GM19324 (cell line): ENCODE measurements around the gene PSME3IP1.

ENCODE experiments used
- ATAC-seq: cut with Tn5 transposase; IDR thresholded peaks from one replicate; pipeline ENCODE4 v1.9.1; 2021; ENCODE audit warnings: mild to moderate bottlenecking, moderate library complexity; ENCODE audit not compliant: unreplicated experiment, low FRiP score

PSME3IP1 gene, protein sequence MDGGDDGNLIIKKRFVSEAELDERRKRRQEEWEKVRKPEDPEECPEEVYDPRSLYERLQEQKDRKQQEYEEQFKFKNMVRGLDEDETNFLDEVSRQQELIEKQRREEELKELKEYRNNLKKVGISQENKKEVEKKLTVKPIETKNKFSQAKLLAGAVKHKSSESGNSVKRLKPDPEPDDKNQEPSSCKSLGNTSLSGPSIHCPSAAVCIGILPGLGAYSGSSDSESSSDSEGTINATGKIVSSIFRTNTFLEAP

DNA sequence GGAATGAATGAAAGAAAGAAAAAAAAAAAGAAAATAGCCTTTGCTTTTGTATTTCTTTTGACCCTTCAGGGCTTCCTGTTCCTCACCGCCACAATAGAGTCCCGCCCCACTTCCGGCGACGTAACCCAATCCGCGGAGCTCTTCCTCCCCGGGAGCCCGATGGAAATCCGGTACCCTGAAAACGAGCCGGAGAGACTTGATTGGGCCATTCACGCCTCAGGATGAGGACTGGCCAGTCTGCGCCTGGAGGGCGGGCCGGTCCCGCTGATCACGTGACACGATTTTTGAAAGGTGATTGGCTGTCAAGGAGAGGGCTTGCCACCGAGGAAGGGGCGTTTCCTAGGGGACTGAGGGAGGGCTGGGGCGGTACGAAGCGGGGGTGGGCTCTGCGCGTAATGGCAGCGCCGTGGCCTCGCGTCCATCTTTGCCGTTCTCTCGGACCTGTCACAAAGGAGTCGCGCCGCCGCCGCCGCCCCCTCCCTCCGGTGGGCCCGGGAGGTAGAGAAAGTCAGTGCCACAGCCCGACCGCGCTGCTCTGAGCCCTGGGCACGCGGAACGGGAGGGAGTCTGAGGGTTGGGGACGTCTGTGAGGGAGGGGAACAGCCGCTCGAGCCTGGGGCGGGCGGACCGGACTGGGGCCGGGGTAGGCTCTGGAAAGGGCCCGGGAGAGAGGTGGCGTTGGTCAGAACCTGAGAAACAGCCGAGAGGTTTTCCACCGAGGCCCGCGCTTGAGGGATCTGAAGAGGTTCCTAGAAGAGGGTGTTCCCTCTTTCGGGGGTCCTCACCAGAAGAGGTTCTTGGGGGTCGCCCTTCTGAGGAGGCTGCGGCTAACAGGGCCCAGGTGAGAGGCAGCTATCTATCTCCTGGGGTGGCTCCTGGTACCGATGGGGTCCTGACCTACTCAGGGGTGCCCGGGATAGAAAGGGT is at the start of gene PSME3IP1, which contains the start of gene RSPRY1:
Gene PSME3IP1, minus strand, starts transcription at position 95 of the 927 bp plus-strand sequence. CDS start 12,185 bp downstream, outside the sequence.
Gene RSPRY1, plus strand, starts transcription at position 385 of the 927 bp plus-strand sequence. CDS start 18,330 bp downstream, outside the sequence.
- peak; percentile 93 for ATAC-seq

DNA sequence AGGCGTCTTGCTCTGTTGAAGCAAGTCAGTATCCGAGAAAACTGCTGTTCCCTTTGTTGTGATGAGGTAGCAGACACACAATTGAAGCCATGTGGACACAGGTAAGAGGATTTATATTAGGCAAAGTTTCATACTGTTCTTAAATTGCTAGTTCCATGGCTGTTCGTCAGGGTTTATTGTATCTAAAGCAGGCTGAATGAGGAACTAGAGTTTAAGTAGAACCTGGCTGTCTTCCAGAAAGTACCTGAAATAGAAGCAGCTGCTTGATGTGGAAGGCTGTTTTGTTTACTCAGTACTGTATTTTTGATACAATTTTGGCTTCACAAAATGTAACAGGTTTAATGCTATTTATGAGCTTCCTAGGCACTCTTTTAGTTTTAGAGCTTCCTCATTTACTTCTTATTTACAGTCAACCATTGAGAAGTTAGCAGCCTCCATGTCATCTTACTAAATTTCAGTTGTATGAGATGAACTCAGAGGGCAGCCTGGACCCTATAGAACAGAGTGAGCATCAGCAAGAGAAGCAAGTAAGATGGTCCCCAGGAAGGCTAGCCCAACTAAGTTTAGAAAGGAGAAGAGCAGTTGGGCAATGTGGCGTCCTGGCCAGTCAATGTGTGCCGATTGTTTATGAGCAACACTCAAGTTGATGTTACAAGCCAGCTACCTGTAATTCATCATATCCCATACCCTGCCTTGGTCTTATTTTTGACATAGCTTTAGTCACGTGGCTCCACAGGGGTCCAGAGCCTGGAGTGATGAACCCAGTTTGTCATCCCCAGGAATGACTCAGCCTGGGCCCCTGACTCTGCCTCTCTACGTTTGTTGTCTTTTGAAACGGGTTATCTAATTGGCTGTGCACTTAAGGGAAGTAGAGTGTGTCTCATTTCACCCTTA is 49.5 kb upstream of the PSME3IP1 start:
- no peak for ATAC-seq

DNA sequence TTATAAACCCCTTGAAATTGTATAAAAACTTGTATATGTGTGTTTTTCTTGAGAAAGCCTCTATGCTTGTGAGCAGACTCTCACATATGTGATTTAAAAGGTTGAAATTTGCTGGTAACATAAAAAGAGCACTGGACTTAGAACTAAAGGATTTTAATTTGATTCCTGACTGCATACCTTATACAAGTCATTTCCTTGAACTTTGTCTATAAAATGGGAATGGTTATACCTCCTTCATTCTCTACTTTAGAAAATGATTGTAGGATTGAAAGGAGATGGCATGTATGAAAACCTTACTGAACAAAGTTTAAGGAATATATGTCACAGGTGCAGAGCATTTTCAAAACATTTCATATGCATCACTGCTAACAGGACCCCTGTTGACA is 48.9 kb upstream of the PSME3IP1 start:
- no peak for ATAC-seq

DNA sequence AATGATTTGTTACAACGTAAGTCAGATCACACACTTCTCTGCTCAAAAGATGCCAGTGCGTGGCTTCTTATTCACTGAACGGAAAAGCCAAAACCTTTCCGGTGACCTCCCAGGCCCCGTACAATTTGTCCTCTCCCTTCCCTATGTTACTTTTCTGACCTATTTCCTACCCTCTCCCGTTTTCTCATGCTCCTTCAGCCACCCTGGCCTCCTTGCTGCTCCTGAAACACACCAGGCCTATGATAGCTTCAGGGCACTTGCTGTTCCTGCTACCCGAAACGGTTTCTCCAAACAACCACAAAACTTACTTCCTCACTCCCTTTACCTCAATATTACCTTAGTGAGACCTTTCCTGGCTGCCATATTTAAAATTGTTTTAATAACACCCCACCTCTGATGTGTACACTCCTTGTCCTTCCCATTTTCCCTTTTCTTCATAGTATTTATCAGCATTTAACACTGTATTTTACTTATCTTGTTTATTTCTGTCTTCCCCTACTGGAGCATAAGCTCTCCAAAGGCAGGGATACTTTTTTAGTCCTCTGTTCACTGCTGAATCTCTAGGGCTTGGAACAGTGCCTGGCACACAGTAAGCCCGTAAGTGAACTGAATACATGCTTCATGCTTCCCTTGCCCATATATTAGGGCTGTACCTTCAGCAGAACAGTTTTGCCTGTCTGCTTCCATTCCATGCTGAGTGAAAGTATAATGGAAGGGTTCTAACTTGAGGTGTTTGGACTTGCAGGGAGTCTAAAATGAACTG is 48.3 kb upstream of the PSME3IP1 start:
- ATAC-seq: no peak

DNA sequence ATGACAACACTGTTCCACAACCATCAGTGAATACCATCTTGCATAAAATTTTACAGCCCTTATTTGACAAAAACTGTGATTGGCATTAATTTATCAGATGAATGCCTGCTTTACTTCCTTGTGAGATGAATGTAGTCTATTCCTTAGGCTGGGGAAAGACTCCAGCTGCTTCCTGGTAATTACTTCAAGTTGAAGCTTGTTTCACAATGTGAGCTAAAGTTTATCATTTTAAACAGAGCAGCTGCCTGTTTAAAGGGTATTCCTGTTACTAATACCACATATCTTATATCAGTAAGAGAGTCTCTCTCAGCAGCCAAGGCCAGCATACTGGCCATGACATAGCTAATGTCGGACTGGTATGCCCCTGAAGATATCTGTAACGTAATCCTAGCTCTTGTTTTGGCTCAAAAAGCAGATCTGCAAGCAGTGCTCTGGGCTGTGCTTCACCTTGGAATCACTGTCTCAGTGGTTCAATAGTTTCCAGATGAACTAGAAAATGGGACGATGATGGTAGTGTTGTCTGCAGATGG is 46.0 kb upstream of the PSME3IP1 start:
- ATAC-seq: no peak

DNA sequence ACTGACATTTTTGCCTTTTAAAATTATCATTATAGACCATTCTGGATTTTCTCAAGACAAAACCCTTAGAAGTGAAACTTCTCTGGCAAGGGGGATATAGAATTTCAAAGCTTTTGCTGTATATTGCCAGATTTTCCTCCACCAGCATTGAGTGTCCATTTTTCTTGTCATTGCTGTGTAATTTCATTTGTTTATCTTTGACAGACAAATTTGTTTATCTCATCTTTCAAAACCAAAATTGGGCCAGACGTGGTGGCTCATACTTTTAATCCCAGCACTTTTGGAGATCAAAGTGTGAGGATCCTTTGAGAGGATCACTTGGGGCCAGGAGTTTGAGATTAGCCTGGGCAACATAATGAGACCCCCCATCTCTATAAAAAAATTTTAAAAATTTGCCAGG is 43.2 kb upstream of the PSME3IP1 start:
- no peak for ATAC-seq

DNA sequence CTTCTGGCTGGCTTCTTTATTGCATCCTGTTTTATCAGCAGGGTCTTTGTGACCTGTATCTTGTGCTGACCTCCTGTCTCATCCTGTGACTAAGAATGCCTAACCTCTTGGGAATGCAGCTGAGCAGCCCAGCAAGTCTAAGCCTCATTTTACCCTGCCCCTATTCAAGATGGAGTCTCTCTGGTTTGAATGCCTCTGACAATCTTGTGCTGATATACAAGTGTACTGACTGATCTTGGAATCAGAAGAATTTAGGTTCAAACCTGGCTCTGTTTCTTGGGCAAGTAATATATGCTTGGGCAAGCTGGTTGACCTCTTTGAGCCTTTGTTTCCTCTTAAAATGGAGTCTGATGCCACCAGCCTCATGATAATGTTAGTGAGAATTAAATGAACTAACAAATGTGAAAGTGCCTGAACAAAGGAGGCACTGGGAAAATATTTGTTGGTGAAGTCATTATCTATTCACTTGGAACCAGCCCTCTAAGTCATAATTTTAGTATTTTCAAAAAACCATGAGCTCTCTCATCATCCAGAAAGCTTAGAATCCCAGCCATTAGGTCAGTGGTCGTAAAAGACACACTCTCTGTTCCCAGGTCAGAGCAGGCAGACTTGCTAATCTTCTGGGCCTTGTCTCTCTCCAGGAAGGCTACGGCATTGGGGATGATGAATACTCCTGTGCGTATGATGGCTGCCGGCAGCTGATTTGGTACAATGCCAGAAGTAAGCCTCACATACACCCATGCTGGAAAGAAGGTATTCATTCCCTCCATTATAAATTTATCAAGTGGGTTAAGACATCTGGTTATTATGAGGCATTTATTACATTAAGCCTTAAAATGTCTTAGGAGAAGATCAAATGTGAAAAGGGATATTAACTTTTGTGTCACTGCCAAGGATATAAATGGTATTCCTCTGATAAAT is 41.1 kb upstream of the PSME3IP1 start:
- no peak for ATAC-seq

DNA sequence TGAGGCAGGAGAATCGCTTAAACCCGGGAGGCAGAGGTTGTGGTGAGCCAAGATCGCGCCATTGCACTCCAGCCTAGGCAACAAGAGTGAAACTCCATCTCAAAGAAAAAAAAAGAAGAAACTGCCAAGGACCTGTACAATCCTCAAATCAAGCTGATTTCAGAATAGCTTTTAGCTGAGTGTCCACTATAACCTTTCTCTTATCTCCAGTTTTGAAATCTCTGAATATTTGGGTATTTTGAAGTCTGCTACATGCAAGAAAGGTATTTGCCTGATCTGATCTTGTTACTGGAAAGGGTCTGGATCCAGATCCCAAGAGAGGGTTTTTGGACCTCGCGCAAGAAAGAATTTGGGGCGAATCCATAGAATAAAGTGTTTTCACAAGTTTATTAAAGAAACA is 40.1 kb upstream of the PSME3IP1 start:
- no peak for ATAC-seq

DNA sequence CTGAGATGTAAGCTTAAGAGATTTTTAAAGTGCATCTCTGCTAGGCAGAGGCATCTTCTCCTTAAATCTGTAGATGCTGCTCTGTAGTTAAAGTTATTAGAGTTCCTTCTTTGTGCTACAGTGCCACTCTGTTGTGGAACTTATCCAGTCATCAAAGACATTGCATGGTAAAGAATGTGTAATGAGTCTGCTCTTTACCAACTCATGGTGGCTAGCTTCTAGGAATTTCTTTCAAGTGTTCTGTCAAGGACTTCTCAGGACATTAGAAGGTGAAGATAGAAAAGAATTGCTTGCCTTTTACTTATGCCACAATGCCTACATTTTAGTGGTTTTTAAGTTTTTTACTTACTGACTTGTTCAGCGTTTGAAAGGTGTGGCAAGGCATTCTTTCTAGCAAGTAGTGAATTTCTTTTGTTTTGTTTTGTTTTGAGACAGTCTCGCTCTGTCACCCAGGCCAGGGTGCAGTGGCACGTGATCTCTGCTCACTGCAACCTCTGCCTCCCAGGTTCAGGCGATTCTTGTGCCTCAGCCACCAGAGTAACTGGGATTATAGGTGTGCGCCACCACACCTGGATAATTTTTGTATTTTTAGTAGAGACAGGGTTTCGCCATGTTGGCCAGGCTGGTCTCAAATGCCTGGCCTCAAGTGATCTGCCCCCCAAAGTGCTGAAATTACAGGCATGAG is 39.0 kb upstream of the PSME3IP1 start:
- no peak for ATAC-seq

DNA sequence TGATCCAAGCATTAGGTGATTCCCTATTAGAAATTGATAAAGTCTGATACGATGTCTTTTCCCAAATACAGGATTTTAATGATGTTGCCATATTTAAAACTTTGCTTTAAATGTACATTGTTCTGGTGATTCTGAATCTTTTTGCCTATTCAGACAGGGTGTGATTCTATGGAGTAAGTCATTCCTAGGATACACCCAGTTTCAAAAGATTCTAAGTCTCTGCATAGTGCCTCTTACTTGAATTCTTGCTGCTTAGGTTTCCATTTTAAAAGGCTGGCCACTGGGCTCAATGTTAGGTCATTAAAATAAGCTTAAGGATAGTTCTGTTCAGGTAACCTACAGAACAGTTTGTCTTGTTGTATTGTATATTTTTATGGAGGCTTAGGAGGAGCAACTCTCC is 37.2 kb upstream of the PSME3IP1 start:
- ATAC-seq: no peak

DNA sequence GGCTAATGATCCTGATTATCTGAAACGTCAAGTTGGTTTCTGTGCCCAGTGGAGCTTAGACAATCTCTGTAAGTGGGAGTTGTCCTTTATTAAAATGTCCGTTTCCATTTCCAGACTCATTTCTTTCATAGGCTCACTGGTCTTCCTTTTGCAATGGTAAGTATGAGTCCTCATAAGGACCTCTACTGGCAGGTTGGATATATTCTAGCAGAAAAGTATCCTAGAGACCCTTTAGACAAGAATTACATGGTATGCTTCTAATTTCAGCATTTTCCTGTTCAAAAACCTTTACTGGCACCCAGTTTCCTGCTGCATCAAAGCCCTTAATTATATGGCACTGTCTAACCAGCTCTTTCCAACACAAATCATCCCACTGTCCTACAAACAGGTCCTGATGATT is 31.1 kb upstream of the PSME3IP1 start:
- no peak for ATAC-seq

DNA sequence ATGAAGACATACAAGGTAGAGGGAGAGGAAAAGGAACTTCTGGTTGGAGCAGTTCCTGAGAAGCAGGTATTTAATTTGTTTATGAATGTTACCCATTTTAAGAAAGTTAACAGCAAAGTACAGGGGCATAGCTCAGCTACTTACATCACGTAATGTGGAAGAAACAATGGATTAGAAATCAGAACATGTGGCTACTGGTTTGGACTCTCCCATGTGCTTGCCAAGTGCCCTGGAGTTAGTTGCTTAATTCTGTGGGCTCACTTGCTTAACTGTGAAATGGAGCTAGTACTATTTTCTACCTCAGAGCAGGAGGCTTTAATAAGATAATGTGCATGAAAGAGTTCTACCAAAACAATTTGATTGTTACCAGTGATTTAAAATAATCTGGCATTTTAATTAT is 27.6 kb upstream of the PSME3IP1 start:
- no peak for ATAC-seq

DNA sequence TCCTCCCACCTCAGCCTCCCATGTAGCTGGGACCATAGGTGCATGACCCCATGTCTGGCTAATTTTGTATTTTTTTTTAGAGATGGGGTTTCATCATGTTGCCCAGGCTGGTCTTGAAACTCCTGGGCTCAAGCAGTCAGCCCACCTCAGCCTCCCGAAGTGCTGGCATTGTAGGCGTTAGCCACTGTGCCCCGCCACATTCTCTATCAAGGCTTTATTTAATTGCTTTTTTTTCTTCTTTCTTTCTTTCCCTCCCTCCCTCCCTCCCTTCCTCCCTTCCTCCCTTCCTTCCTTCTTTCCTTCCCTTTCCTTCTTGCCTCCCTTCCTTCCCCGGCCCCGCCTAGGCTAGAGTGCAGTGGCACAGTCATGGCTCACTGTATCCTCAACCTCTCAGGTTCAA is 23.9 kb upstream of the PSME3IP1 start:
- no peak for ATAC-seq

DNA sequence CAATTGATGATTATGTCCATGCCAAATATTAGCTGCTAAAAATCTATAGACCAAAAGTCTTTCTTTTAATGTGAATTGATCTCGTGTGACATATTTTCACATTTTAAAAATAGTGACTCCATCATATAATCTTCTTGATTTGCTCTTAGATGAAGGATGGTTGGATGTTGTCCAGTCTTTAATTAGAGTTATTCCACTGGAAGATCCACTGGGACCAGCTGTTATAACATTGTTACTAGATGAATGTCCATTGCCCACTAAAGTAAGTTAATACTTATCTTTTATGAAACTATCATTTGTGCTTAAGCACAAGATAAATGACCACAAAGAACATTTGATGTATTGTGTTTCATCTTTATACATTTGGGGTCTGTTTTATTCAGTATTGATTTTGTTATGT is 23.1 kb upstream of the PSME3IP1 start:
- no peak for ATAC-seq

DNA sequence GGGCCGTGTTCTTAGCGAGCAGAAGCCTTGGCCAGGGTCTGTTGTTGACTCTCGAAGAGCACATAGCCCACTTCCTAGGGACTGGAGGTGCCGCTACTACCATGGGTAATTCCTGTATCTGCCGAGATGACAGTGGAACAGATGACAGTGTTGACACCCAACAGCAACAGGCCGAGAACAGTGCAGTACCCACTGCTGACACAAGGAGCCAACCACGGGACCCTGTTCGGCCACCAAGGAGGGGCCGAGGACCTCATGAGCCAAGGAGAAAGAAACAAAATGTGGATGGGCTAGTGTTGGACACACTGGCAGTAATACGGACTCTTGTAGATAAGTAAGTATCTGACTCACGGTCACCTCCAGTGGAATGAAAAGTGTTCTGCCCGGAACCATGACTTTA is 18.8 kb upstream of the PSME3IP1 start:
- no peak for ATAC-seq

DNA sequence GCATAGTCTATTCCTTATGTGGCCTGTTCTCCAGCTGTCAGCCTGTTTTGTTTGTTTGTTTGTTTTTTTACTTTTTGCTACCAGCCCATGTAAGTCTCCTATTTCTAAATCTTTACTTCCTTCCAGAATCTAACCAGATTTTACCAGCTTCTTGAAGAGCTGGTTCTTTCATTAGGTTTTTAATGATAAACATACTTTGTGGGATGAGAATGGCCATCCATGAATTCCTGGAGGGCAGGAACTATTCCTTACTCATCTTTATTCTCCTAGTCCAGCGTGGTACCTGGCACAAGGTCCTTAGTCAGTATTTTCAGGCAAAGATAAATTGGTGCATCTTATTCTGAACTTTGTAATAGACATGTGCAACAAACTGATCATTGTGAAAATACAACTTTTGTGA is 17.6 kb upstream of the PSME3IP1 start:
- no peak for ATAC-seq

DNA sequence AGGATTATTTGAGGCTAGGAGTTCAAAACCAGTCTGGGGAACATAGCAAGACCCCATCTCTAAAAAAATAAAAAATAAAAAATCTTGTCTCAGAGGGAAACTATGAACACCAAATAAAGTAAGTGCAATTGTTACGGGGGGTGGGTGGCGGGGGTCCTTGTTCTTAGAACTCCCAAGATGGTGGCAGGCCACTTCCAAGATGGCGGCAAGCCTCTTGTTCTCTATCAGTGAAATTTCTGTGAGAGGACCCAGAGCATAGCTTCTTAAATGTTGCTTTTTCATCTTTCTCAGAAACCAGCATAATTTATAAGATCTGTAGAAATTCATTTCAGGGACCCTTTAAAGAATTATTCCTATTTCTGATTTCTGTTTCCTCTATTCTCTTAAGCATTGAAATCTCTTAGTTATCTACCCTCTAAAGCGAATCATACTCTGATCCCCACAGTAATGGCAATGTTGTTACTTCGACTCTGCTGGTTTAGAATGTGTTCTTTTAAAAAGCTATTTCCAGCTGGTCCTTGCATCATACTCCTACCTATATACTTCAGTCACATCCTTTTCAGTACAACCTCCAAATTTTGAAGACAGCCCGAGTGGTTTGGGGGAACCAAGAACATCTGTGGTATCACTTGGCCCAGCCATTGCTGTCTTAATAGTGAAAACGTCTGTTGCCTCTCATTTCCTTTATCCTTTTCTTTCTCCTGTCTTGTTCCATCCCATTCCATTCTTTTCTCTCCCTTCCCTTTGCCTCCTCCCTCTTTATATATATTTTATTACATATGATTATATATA is 16.5 kb upstream of the PSME3IP1 start:
- no peak for ATAC-seq
